Neural crest cell (in vitro differentiated cells): ENCODE measurements around the gene IMPDH1. TPM values are rescaled to one million over a fixed set of nuclear protein-coding genes. Genes with fewer than 3 reads are reported as not detected.

Source experiments
- DNase-seq: peaks from one replicate; pipeline ENCODE4 v3.0.0; 2021; ENCODE audit warnings: low read depth, mixed read lengths, low spot score
- H3K27ac Mint-ChIP-seq: one replicate; pipeline ENCODE4 v1.8.0; 2021; ENCODE audit warnings: mild to moderate bottlenecking, mixed read lengths; ENCODE audit not compliant: unreplicated experiment
- H3K27me3 Mint-ChIP-seq: 2 replicates; pipeline ENCODE4 v1.8.0; 2021; ENCODE audit warnings: low read depth, mild to moderate bottlenecking, mixed read lengths
- H3K36me3 Mint-ChIP-seq: 2 replicates; pipeline ENCODE4 v1.8.0; 2021; ENCODE audit warnings: low read depth, mild to moderate bottlenecking, mixed read lengths
- H3K4me1 Mint-ChIP-seq: 2 replicates; pipeline ENCODE4 v1.8.0; 2021; ENCODE audit warnings: mixed read lengths
- H3K4me3 Mint-ChIP-seq: one replicate; pipeline ENCODE4 v1.8.0; 2021; ENCODE audit warnings: mild to moderate bottlenecking, mixed read lengths
- H3K9me3 Mint-ChIP-seq: 2 replicates; pipeline ENCODE4 v1.8.0; 2021; ENCODE audit warnings: mixed read lengths
- CTCF ChIP-seq: fragments of 200-600 bp; sonication (generic); conservative IDR thresholded peaks from 2 replicates; pipeline ENCODE4 v1.5.0; 2021; ENCODE audit warnings: antibody characterized with exemption, mild to moderate bottlenecking
- total RNA-seq: library from RNA; stranded (reverse); gene quantifications from 2 replicates; pipeline ENCODE4 v1.2.1, GENCODE V29; 2021

Gene IMPDH1
- total RNA-seq, 1 donor from 2014 or later: 56.7 TPM

GRCh38 chr7:128407751-128408708 is 1.8 kb downstream of the IMPDH1 start:
- Mint-ChIP-seq H3K4me1 (peaks cover 42% of the 10 kb centered on the region), H3K4me3 (peak overlapping the region; percentile 82), H3K36me3 (no peaks in the 10 kb centered on the region), H3K27me3 (peaks cover 47% of the 10 kb centered on the region), H3K9me3 (no peaks in the 10 kb centered on the region), H3K27ac (no peak overlapping the region)
- TF ChIP-seq CTCF: no peak
- no peak for DNase-seq

- H3K27me3 Mint-ChIP-seq: peaks cover 46% of the 10 kb centered on the region
- peak overlapping the region; percentile 60 for H3K4me3 Mint-ChIP-seq
- TF ChIP-seq CTCF: no peak
- no peaks in the 10 kb centered on the region for H3K36me3 Mint-ChIP-seq
- no peaks in the 10 kb centered on the region for H3K9me3 Mint-ChIP-seq
- no peak for DNase-seq
- H3K4me1 Mint-ChIP-seq: peaks cover 42% of the 10 kb centered on the region
- H3K27ac Mint-ChIP-seq: no peak overlapping the region
These were observed 2.6 kb downstream of the IMPDH1 start for GRCh38 chr7:128407233-128407589.

GRCh38 chr7:128406314-128407232 is 3.2 kb downstream of the IMPDH1 start:
- no peaks in the 10 kb centered on the region for H3K36me3 Mint-ChIP-seq
- H3K27me3 Mint-ChIP-seq: peaks cover 40% of the 10 kb centered on the region
- peak overlapping the region; percentile 89 for H3K4me3 Mint-ChIP-seq
- DNase-seq: no peak
- no peaks in the 10 kb centered on the region for H3K9me3 Mint-ChIP-seq
- no peak for TF ChIP-seq CTCF
- H3K27ac Mint-ChIP-seq: no peak overlapping the region
- H3K4me1 Mint-ChIP-seq: peaks cover 42% of the 10 kb centered on the region

GRCh38 chr7:128405471-128406313 is 4.1 kb downstream of the IMPDH1 start:
- Mint-ChIP-seq H3K4me3 (peak overlapping the region; percentile 87), H3K36me3 (no peaks in the 10 kb centered on the region), H3K27me3 (peaks cover 34% of the 10 kb centered on the region), H3K9me3 (no peaks in the 10 kb centered on the region), H3K27ac (no peak overlapping the region), H3K4me1 (peaks cover 42% of the 10 kb centered on the region)
- peak; percentile 47 for DNase-seq
- TF ChIP-seq CTCF: no peak
